ENCODE results near the gene DNAJC10.

Gene DNAJC10

DNA sequence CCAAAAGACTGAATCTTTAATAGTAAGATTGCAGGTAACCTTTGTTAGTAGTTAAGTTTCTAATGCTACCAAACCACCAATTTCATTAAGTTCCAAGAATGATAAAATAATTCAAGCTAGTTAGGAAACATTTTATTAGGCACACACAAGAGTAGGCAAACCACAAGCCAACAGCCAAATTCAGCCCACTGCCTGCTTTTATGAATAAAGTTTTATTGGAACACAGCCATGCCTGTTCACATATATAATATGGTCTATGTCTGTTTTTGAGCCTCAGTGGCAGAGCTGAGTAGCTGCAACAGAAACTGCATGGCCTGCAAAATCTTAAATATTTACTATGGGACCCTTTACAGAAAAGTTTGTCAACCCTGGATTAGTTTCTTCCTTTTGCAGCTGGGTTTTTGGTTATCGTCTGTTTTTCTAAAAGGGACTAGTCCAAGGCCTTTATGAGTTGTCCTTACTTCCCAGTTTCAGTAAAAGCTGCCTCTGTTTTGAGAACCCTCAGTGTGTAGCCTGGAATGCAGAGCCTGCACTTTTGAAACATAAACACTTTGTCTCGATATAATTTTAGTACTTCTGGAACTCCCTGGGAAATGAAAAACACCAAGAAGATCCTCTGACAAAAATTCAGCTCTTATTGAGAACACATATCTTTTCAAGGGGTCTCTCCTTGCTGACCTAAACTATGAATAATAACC lies 111.3 kb downstream of the DNAJC10 start:
- TF ChIP-seq CTCF (IDR thresholded peaks at IDR 0.05; ENCODE audit: control insufficient read depth, extremely low read depth, insufficient read depth), result no peak
- no peak for DNase-seq (ENCODE audit: low read depth)
- H3K4me3 ChIP-seq (ENCODE audit: low read depth, low read length), result no peak overlapping the region

DNA sequence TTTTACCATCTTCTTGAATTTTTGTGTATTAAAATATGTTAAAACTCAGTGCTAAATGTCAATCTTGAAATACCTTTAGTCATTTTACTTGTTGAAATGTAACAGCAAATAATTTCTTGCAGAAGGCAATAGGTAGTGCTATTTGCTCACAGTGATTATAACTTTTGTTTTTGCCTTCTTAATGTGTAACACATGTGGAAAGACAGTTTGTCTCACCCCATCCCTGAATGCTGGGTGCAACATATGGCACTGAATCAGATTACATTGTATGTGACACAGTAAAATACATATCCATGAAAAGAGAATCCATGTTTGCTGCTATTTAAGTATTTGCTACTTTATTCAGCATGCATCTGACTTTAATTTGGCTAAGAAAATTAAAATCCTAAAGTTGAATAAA lies 115.0 kb downstream of the DNAJC10 start:
- no peak overlapping the region for H3K4me3 ChIP-seq (ENCODE audit: low read depth, low read length)
- TF ChIP-seq CTCF (IDR thresholded peaks at IDR 0.05; ENCODE audit: control insufficient read depth, extremely low read depth, insufficient read depth), result no peak
- no peak for DNase-seq (ENCODE audit: low read depth)

- no peak for TF ChIP-seq CTCF (IDR thresholded peaks at IDR 0.05; ENCODE audit: control insufficient read depth, extremely low read depth, insufficient read depth)
- DNase-seq (ENCODE audit: low read depth), result no peak
- no peak overlapping the region for H3K4me3 ChIP-seq (ENCODE audit: low read depth, low read length)
These were observed 115.9 kb downstream of the DNAJC10 start for GRCh38 chr2:182831921-182832320.

GRCh38 chr2:182833084-182833854 lies 117.2 kb downstream of the DNAJC10 start:
- no peak for DNase-seq (ENCODE audit: low read depth)
- no peak for TF ChIP-seq CTCF (IDR thresholded peaks at IDR 0.05; ENCODE audit: control insufficient read depth, extremely low read depth, insufficient read depth)
- no peak overlapping the region for H3K4me3 ChIP-seq (ENCODE audit: low read depth, low read length)

DNA sequence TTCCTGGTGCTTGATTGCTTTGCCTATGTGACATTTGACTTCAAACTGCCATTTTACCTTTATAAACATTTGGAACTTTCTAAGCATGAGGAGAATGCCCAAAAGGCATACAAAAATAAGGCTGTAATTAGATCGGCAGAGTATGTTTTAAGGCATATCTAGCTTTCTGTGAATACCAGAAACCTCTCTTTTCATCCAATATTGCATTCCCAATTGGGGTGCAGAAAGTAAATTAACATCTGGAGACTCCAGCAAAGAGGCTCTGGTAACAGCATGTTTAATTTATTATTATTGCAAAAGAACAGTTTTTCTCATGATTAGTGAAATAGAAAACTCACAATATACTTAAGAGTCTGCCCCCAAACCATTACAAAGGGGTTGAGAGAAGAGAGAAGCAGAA lies 118.2 kb downstream of the DNAJC10 start:
- no peak overlapping the region for H3K4me3 ChIP-seq (ENCODE audit: low read depth, low read length)
- no peak for TF ChIP-seq CTCF (IDR thresholded peaks at IDR 0.05; ENCODE audit: control insufficient read depth, extremely low read depth, insufficient read depth)
- DNase-seq (ENCODE audit: low read depth), result no peak

DNA sequence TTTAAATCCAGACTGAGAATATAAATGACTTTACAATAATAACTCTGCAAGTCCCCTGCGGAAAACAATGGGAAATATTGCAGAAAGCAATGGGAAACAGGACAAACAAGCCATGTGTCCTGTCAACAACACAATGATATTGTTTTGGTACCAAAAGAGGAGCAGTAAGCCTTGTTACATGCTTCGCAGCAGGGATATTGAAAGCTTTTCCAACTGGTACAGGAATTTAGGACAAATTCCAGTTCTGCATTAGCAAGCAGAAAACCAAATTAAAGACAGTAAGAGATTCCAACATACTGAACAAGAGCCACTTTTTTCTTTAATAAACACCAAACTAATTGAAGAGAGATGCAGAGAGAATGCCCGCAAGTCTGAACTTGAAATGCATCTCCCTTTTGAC lies 120.4 kb downstream of the DNAJC10 start:
- H3K4me3 ChIP-seq (ENCODE audit: low read depth, low read length), result no peak overlapping the region
- no peak for DNase-seq (ENCODE audit: low read depth)

More for the DNA sequence above, 120.4 kb downstream of the DNAJC10 start:
- TF ChIP-seq CTCF (IDR thresholded peaks at IDR 0.05; ENCODE audit: control insufficient read depth, extremely low read depth, insufficient read depth), result no peak

Measured in LNCaP clone FGC (cell line).